ENCODE measurements around the gene TNN. TPM values are rescaled to one million over a fixed set of nuclear protein-coding genes. Genes with fewer than 3 reads are reported as not detected.
"Not testable (repeated sequence)": the region's sequence is repeated elsewhere in the genome, so short reads cannot be mapped to it uniquely, and the experiment has no call there.

Gene TNN
- total and polyA plus RNA-seq, 8 donors, result 0.06 to 1.1 (median 0.14) TPM; not detected in 5

GRCh38 chr1:175095069-175095468 lies 27.4 kb downstream of the TNN start:
- no peaks in the 10 kb centered on the region for H3K36me3 ChIP-seq
- H3K27ac ChIP-seq, result no peak overlapping the region
- no peaks in the 10 kb centered on the region for H3K27me3 ChIP-seq
- H3K4me3 ChIP-seq, result no peak overlapping the region
- intact Hi-C loops (cut with DNase I; ENCODE audit: low total_unique reads), result no loop called here
- DNase-seq, result no peak
- H3K4me1 ChIP-seq, result no peaks in the 10 kb centered on the region
- 70 to 85% (median 82%) methylated on average over 3 of the region's 3 CpGs for WGBS, 5 donors
- no peaks in the 10 kb centered on the region for H3K9me3 ChIP-seq
- TF ChIP-seq POLR2A (IDR thresholded peaks at IDR 0.05), result no peak
- TF ChIP-seq POLR2AphosphoS5 (IDR thresholded peaks at IDR 0.05), result no peak
- TF ChIP-seq EP300 (IDR thresholded peaks at IDR 0.05), result no peak
- TF ChIP-seq, protein P1, sequence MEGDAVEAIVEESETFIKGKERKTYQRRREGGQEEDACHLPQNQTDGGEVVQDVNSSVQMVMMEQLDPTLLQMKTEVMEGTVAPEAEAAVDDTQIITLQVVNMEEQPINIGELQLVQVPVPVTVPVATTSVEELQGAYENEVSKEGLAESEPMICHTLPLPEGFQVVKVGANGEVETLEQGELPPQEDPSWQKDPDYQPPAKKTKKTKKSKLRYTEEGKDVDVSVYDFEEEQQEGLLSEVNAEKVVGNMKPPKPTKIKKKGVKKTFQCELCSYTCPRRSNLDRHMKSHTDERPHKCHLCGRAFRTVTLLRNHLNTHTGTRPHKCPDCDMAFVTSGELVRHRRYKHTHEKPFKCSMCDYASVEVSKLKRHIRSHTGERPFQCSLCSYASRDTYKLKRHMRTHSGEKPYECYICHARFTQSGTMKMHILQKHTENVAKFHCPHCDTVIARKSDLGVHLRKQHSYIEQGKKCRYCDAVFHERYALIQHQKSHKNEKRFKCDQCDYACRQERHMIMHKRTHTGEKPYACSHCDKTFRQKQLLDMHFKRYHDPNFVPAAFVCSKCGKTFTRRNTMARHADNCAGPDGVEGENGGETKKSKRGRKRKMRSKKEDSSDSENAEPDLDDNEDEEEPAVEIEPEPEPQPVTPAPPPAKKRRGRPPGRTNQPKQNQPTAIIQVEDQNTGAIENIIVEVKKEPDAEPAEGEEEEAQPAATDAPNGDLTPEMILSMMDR (IDR thresholded peaks at IDR 0.05), result no peak

GRCh38 chr1:175095978-175096607 lies 28.5 kb downstream of the TNN start:
- intact Hi-C loops (cut with DNase I; ENCODE audit: low total_unique reads), result no loop called here
- Histone ChIP-seq H3K9me3 (no peaks in the 10 kb centered on the region), H3K27ac (no peak overlapping the region), H3K4me3 (no peak overlapping the region), H3K36me3 (no peaks in the 10 kb centered on the region), H3K27me3 (no peaks in the 10 kb centered on the region), H3K4me1 (no peaks in the 10 kb centered on the region)
- no peak for DNase-seq
- WGBS, 5 donors, result 65 to 83% (median 79%) methylated on average over 3 of the region's 3 CpGs
- no peak for TF ChIP-seq POLR2AphosphoS5 (IDR thresholded peaks at IDR 0.05)
- TF ChIP-seq EP300 (IDR thresholded peaks at IDR 0.05), result no peak
- TF ChIP-seq, protein P1 (IDR thresholded peaks at IDR 0.05), result no peak
- TF ChIP-seq POLR2A (IDR thresholded peaks at IDR 0.05), result no peak

DNA sequence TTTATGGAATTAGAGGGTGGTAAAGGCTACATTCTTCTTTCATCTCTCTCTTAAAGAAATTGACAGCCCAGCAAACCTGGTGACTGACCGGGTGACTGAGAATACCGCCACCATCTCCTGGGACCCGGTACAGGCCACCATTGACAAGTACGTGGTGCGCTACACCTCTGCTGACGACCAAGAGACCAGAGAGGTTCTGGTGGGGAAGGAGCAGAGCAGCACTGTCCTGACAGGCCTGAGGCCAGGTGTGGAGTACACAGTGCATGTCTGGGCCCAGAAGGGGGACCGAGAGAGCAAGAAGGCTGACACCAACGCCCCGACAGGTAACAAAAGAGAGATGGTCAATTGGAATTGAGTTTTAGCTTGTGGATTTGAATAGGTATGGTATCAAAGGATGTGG lies 29.7 kb downstream of the TNN start:
- Histone ChIP-seq H3K9me3 (no peaks in the 10 kb centered on the region), H3K4me1 (no peaks in the 10 kb centered on the region), H3K27ac (no peak overlapping the region), H3K4me3 (no peak overlapping the region), H3K27me3 (no peaks in the 10 kb centered on the region), H3K36me3 (no peaks in the 10 kb centered on the region)
- no peak for DNase-seq
- intact Hi-C loops (cut with DNase I; ENCODE audit: low total_unique reads), result no loop called here
- no peak for TF ChIP-seq POLR2A (IDR thresholded peaks at IDR 0.05)
- no peak for TF ChIP-seq POLR2AphosphoS5 (IDR thresholded peaks at IDR 0.05)
- TF ChIP-seq, protein P1 (IDR thresholded peaks at IDR 0.05), result no peak
- no peak for TF ChIP-seq EP300 (IDR thresholded peaks at IDR 0.05)
- WGBS, 5 donors, result 87 to 91% (median 89%) methylated on average over 9 of the region's 9 CpGs

- Histone ChIP-seq H3K4me1 (no peaks in the 10 kb centered on the region), H3K27ac (no peak overlapping the region), H3K4me3 (no peak overlapping the region), H3K9me3 (no peaks in the 10 kb centered on the region), H3K36me3 (no peaks in the 10 kb centered on the region), H3K27me3 (no peaks in the 10 kb centered on the region)
- intact Hi-C loops (cut with DNase I; ENCODE audit: low total_unique reads), result no loop called here
- 73 to 88% (median 78%) methylated on average over 2 of the region's 2 CpGs for WGBS, 5 donors
- TF ChIP-seq POLR2AphosphoS5 (IDR thresholded peaks at IDR 0.05), result no peak
- TF ChIP-seq, protein P1 (IDR thresholded peaks at IDR 0.05), result no peak
- no peak for TF ChIP-seq EP300 (IDR thresholded peaks at IDR 0.05)
- no peak for TF ChIP-seq POLR2A (IDR thresholded peaks at IDR 0.05)
- no peak for DNase-seq
Observed at GRCh38 chr1:175099916-175100315, 32.3 kb downstream of the TNN start.

DNA sequence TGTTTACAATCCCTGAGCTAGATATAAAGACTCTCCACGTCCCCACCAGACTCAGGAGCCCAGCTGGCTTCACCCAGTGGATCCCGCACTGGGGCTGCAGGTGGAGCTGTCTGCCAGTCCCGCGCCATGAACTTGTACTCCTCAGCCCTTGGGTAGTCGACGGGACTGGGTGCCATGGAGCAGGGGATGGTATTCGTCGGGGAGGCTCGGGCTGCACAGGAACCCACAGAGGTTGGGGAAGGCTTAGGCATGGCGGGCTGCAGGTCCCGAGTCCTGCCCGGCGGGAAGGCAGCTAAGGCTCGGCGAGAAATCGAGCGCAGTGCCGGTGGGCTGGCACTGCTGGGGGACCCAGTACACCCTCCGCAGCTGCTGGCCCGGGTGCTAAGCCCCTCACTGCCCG lies 34.5 kb downstream of the TNN start:
- intact Hi-C loops (cut with DNase I; ENCODE audit: low total_unique reads); H3K9me3 ChIP-seq: not testable (repeated sequence)
- 96 to 98% (median 97%) methylated on average over 17 to 19 of the region's 21 CpGs; no CpG with 5 or more reads in 2 of the 5 donors for WGBS, 5 donors

GRCh38 chr1:175106536-175106935 lies 38.9 kb downstream of the TNN start:
- H3K9me3 ChIP-seq; H3K36me3 ChIP-seq; H3K27ac ChIP-seq; DNase-seq; H3K4me1 ChIP-seq; H3K27me3 ChIP-seq; H3K4me3 ChIP-seq; intact Hi-C loops (cut with DNase I; ENCODE audit: low total_unique reads): not testable (repeated sequence)
- 87 to 94% (median 92%) methylated on average over 5 to 15 of the region's 15 CpGs for WGBS, 5 donors

More for the DNA sequence above, 34.5 kb downstream of the TNN start:
- H3K27ac ChIP-seq, H3K4me3 ChIP-seq, H3K4me1 ChIP-seq, DNase-seq, H3K36me3 ChIP-seq, H3K27me3 ChIP-seq: not testable (repeated sequence)

GRCh38 chr1:175108331-175108820 lies 40.7 kb downstream of the TNN start:
- H3K4me1 ChIP-seq; H3K36me3 ChIP-seq; H3K27ac ChIP-seq; H3K4me3 ChIP-seq; H3K9me3 ChIP-seq; DNase-seq; intact Hi-C loops (cut with DNase I; ENCODE audit: low total_unique reads); H3K27me3 ChIP-seq: not testable (repeated sequence)
- 92 to 100% (median 96%) methylated on average over 1 to 24 of the region's 25 CpGs for WGBS, 5 donors

Data from stomach (tissue), 9 donors.